ENCODE data around the gene SH3TC1. TPM values are rescaled to one million over a fixed set of nuclear protein-coding genes. Genes with fewer than 3 reads are reported as not detected.
A peak's percentile ranks its signal among the peaks of the same experiment; 100 is the strongest.

SH3TC1 gene
- total RNA-seq, 2 experiments from 2014 or later, result 16.2 to 17.5 TPM

DNA sequence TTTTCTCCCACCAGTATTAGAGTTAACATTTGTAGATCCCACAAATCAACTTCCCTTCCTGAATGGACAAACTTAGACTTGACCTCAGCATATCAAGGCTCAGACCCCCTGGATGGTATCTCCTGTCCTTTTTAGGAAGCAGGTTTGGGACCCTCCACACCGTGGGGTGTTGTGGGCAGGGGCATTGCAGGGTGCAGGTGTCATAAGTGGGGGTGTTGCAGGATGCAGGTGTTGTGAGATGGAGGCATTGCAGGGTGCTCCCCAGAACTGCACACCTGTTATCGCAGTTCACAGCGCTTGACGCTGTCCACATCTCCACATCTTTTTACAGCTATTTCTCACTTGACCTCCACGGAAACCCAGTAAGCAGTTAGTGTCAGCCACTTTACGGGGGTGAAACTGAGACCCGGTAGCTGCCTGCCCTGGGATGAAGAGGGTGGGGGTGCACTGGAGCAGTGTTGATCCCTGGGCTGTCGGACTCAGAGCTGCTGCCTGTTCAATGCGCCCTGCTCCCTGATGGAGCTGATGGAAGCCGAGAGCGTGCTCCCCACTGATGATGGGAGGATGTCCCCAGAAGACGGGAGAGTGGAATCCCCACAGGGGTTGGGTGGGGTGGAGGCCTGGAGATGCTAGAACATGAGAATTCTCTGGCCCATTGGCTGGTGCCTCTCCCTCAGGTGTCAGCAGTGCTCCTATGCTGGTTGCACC, 25.3 kb downstream of the SH3TC1 start:
- POLR2A ChIA-PET, result interaction anchor here (1.0 kb wide), 1 partner anchor 23 kb away, joined by 3 read pairs; no protein-coding TSS in a partner anchor
- Mint-ChIP-seq H3K27me3 (no peaks in the 10 kb centered on the region), H3K4me1 (ENCODE audit: low read depth) (peaks cover 62% of the 10 kb centered on the region), H3K9me3 (no peaks in the 10 kb centered on the region), H3K36me3 (ENCODE audit: low read depth) (peaks cover 22% of the 10 kb centered on the region), H3K27ac (no peak overlapping the region), H3K4me3 (no peak overlapping the region)
- no peak for ATAC-seq
- CTCF ChIA-PET, result interaction anchor here (1.7 kb wide), 1 partner anchor 48 kb away, joined by 13 read pairs; no protein-coding TSS in a partner anchor
- intact Hi-C loops (cut with micrococcal nuclease), result no loop called here
- DNase-seq, result no peak
- TF ChIP-seq, protein P1, sequence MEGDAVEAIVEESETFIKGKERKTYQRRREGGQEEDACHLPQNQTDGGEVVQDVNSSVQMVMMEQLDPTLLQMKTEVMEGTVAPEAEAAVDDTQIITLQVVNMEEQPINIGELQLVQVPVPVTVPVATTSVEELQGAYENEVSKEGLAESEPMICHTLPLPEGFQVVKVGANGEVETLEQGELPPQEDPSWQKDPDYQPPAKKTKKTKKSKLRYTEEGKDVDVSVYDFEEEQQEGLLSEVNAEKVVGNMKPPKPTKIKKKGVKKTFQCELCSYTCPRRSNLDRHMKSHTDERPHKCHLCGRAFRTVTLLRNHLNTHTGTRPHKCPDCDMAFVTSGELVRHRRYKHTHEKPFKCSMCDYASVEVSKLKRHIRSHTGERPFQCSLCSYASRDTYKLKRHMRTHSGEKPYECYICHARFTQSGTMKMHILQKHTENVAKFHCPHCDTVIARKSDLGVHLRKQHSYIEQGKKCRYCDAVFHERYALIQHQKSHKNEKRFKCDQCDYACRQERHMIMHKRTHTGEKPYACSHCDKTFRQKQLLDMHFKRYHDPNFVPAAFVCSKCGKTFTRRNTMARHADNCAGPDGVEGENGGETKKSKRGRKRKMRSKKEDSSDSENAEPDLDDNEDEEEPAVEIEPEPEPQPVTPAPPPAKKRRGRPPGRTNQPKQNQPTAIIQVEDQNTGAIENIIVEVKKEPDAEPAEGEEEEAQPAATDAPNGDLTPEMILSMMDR (IDR thresholded peaks at IDR 0.05), result no peak

DNA sequence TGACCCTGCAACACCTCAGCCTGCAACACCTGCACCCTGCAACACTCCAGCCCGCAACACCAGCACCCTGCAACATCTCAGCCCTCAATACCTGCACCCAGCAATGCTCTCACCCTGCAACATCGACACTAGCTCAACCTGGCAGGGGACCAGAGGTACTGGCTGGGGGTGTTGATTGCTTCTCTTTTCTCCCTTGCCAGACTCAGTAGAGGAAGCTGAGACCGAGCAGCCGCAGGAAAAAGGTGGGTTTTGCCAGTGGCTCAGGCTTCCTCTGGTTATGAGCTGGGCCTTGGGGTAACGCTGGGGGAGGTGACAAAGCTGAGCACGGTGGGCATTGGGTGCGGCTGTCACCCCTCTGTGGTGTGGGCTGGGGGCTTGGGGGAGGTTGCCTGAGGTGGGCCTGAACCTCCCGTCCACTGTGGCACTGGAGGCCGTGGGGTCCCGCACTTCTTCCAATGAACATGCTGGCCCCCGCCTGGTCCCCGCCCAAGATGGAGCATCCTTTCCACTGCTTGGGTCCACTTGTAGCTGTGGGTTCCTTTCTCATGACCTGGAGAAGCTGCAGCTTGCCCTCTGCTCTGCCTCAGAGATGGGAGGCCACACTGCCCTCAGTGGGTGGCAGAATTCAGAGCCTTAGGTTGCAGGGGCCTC, 26.0 kb downstream of the SH3TC1 start:
- H3K27ac Mint-ChIP-seq, result no peak overlapping the region
- TF ChIP-seq, protein P1 (IDR thresholded peaks at IDR 0.05), result no peak
- DNase-seq, result peak; percentile 46
- no peak for ATAC-seq
- intact Hi-C loops (cut with micrococcal nuclease), result no loop called here
- ChIA-PET POLR2A (interaction anchor here (1.0 to 5.3 kb wide), 3 partner anchors 11 to 26 kb away, joined by 3 to 23 read pairs (median 5); partner anchors contain the start of gene SH3TC1), CTCF (interaction anchor here (1.0 to 2.4 kb wide), 5 partner anchors 17 to 183 kb away, joined by 3 to 13 read pairs (median 6); no protein-coding TSS in a partner anchor)
- H3K27me3 Mint-ChIP-seq, result no peaks in the 10 kb centered on the region
- no peaks in the 10 kb centered on the region for H3K9me3 Mint-ChIP-seq
- peaks cover 65% of the 10 kb centered on the region for H3K4me1 Mint-ChIP-seq (ENCODE audit: low read depth)
- peaks cover 17% of the 10 kb centered on the region for H3K36me3 Mint-ChIP-seq (ENCODE audit: low read depth)
- no peak overlapping the region for H3K4me3 Mint-ChIP-seq

GRCh38 chr4:8225706-8226443, 26.8 kb downstream of the SH3TC1 start:
- Mint-ChIP-seq H3K36me3 (ENCODE audit: low read depth) (peaks cover 16% of the 10 kb centered on the region), H3K27ac (no peak overlapping the region), H3K4me3 (no peak overlapping the region), H3K9me3 (no peaks in the 10 kb centered on the region), H3K4me1 (ENCODE audit: low read depth) (peaks cover 69% of the 10 kb centered on the region), H3K27me3 (no peaks in the 10 kb centered on the region)
- POLR2A ChIA-PET, result interaction anchor here (1.4 to 5.3 kb wide), 3 partner anchors 9 to 27 kb away, joined by 4 to 23 read pairs (median 5); partner anchors contain the start of gene SH3TC1
- intact Hi-C loops (cut with micrococcal nuclease), result no loop called here
- CTCF ChIA-PET, result interaction anchor here (1.0 to 2.4 kb wide), 5 partner anchors 17 to 182 kb away, joined by 3 to 13 read pairs (median 6); no protein-coding TSS in a partner anchor
- ATAC-seq, result no peak
- DNase-seq, result no peak
- TF ChIP-seq, protein P1 (IDR thresholded peaks at IDR 0.05), result no peak

- no peak for DNase-seq
- intact Hi-C loops (cut with micrococcal nuclease), result no loop called here
- no peak for ATAC-seq
- no peak overlapping the region for H3K4me3 Mint-ChIP-seq
- POLR2A ChIA-PET, result interaction anchor here (0.5 to 5.3 kb wide), 6 partner anchors 9 to 363 kb away, joined by 3 to 23 read pairs (median 4); partner anchors contain the start of gene SH3TC1
- no peaks in the 10 kb centered on the region for H3K9me3 Mint-ChIP-seq
- peaks cover 56% of the 10 kb centered on the region for H3K4me1 Mint-ChIP-seq (ENCODE audit: low read depth)
- TF ChIP-seq, protein P1 (IDR thresholded peaks at IDR 0.05), result no peak
- CTCF ChIA-PET, result interaction anchor here (1.1 to 2.4 kb wide), 3 partner anchors 15 to 181 kb away, joined by 3 to 8 read pairs (median 4); no protein-coding TSS in a partner anchor
- H3K27ac Mint-ChIP-seq, result no peak overlapping the region
- H3K36me3 Mint-ChIP-seq (ENCODE audit: low read depth), result peaks cover 14% of the 10 kb centered on the region
- no peaks in the 10 kb centered on the region for H3K27me3 Mint-ChIP-seq
Measured at GRCh38 chr4:8227201-8227770, 28.2 kb downstream of the SH3TC1 start.
